Activated T-helper 17 cell treated with anti-CD3 and anti-CD28 coated beads, Interleukin-2, amount 50 U/mL, for 72 hours (primary cell): ENCODE results near the gene FCRL4. TPM values are rescaled to one million over a fixed set of nuclear protein-coding genes. Genes with fewer than 3 reads are reported as not detected.
"Not testable (repeated sequence)": the region's sequence is repeated elsewhere in the genome, so short reads cannot be mapped to it uniquely, and the experiment has no call there.

Experiments
- ATAC-seq: fragments of 150-1000 bp; cut with Tn5 transposase; replicated peaks from 2 replicates; pipeline ENCODE4 v1.10.0; 2021; ENCODE audit warnings: mild to moderate bottlenecking, moderate library complexity
- H3K27ac Mint-ChIP-seq: one replicate; pipeline ENCODE4 v1.8.0; 2022; ENCODE audit warnings: mixed read lengths
- H3K27me3 Mint-ChIP-seq: one replicate; pipeline ENCODE4 v1.8.0; 2022; ENCODE audit warnings: mixed read lengths
- H3K36me3 Mint-ChIP-seq: one replicate; pipeline ENCODE4 v1.8.0; 2022; ENCODE audit warnings: low read depth, mild to moderate bottlenecking, mixed read lengths
- H3K4me1 Mint-ChIP-seq: one replicate; pipeline ENCODE4 v1.8.0; 2022; ENCODE audit warnings: mixed read lengths
- H3K4me3 Mint-ChIP-seq: one replicate; pipeline ENCODE4 v1.8.0; 2022; ENCODE audit warnings: mild to moderate bottlenecking, mixed read lengths
- H3K9me3 Mint-ChIP-seq: one replicate; pipeline ENCODE4 v1.8.0; 2022; ENCODE audit warnings: mixed read lengths
- total RNA-seq, 2 donors: library from RNA; stranded (reverse); gene quantifications; one replicate each; pipeline ENCODE4 v1.2.3, GENCODE V29; 2022

Gene FCRL4
- total RNA-seq, 2 donors from 2014 or later: not detected

GRCh38 chr1:157580179-157580827 lies 17.6 kb downstream of the FCRL4 start:
- Mint-ChIP-seq H3K4me3 (no peak overlapping the region), H3K27ac (no peak overlapping the region), H3K9me3 (no peaks in the 10 kb centered on the region), H3K4me1 (no peaks in the 10 kb centered on the region), H3K27me3 (peaks cover 23% of the 10 kb centered on the region), H3K36me3 (no peaks in the 10 kb centered on the region)
- no peak for ATAC-seq

GRCh38 chr1:157577420-157577819 lies 20.5 kb downstream of the FCRL4 start:
- H3K27ac Mint-ChIP-seq: no peak overlapping the region
- peaks cover 28% of the 10 kb centered on the region for H3K27me3 Mint-ChIP-seq
- no peaks in the 10 kb centered on the region for H3K4me1 Mint-ChIP-seq
- no peak for ATAC-seq
- no peaks in the 10 kb centered on the region for H3K9me3 Mint-ChIP-seq
- H3K4me3 Mint-ChIP-seq: no peak overlapping the region
- H3K36me3 Mint-ChIP-seq: no peaks in the 10 kb centered on the region

- Mint-ChIP-seq H3K4me1 (no peaks in the 10 kb centered on the region), H3K36me3 (no peaks in the 10 kb centered on the region), H3K27ac (no peak overlapping the region), H3K9me3 (no peaks in the 10 kb centered on the region), H3K4me3 (no peak overlapping the region), H3K27me3 (peaks cover 25% of the 10 kb centered on the region)
- no peak for ATAC-seq
These were observed 22.1 kb downstream of the FCRL4 start for GRCh38 chr1:157575744-157576143.

GRCh38 chr1:157574836-157575235 lies 23.0 kb downstream of the FCRL4 start:
- Mint-ChIP-seq H3K4me3 (no peak overlapping the region), H3K36me3 (no peaks in the 10 kb centered on the region), H3K9me3 (no peaks in the 10 kb centered on the region), H3K27ac (no peak overlapping the region), H3K4me1 (no peaks in the 10 kb centered on the region), H3K27me3 (peaks cover 25% of the 10 kb centered on the region)
- no peak for ATAC-seq

GRCh38 chr1:157566484-157567300 lies 31.2 kb downstream of the FCRL4 start:
- H3K27ac Mint-ChIP-seq: no peak overlapping the region
- H3K27me3 Mint-ChIP-seq: peaks cover 43% of the 10 kb centered on the region
- no peak for ATAC-seq
- H3K4me1 Mint-ChIP-seq: no peaks in the 10 kb centered on the region
- no peaks in the 10 kb centered on the region for H3K9me3 Mint-ChIP-seq
- no peaks in the 10 kb centered on the region for H3K36me3 Mint-ChIP-seq
- no peak overlapping the region for H3K4me3 Mint-ChIP-seq

- Mint-ChIP-seq H3K4me3 (no peak overlapping the region), H3K27me3 (peaks cover 39% of the 10 kb centered on the region), H3K4me1 (no peaks in the 10 kb centered on the region), H3K9me3 (no peaks in the 10 kb centered on the region), H3K27ac (no peak overlapping the region), H3K36me3 (no peaks in the 10 kb centered on the region)
- no peak for ATAC-seq
These were observed 35.4 kb downstream of the FCRL4 start for GRCh38 chr1:157562515-157562914.

GRCh38 chr1:157558119-157558518 lies 39.8 kb downstream of the FCRL4 start:
- H3K27ac Mint-ChIP-seq: no peak overlapping the region
- no peaks in the 10 kb centered on the region for H3K9me3 Mint-ChIP-seq
- H3K4me3 Mint-ChIP-seq: no peak overlapping the region
- ATAC-seq: no peak
- H3K4me1 Mint-ChIP-seq: no peaks in the 10 kb centered on the region
- H3K27me3 Mint-ChIP-seq: peaks cover 15% of the 10 kb centered on the region
- no peaks in the 10 kb centered on the region for H3K36me3 Mint-ChIP-seq

GRCh38 chr1:157551694-157552693 lies 45.9 kb downstream of the FCRL4 start, which contains the start of gene FCRL5:
TSS of gene FCRL5 (minus strand) at chr1:157552515. CDS start at chr1:157552362, 153 bp downstream.
- no peak within 1 kb of the TSS for H3K27ac Mint-ChIP-seq
- no peaks in the 10 kb centered on the region for H3K9me3 Mint-ChIP-seq
- no peak for ATAC-seq
- no peak within 1 kb of the TSS for H3K4me3 Mint-ChIP-seq
- H3K36me3 Mint-ChIP-seq: no peaks in the 10 kb centered on the region
- peaks cover 7% of the 10 kb centered on the region for H3K27me3 Mint-ChIP-seq
- H3K4me1 Mint-ChIP-seq: no peaks in the 10 kb centered on the region

- H3K4me1 Mint-ChIP-seq, H3K4me3 Mint-ChIP-seq, ATAC-seq, H3K9me3 Mint-ChIP-seq, H3K36me3 Mint-ChIP-seq, H3K27ac Mint-ChIP-seq: not testable (repeated sequence)
- H3K27me3 Mint-ChIP-seq: peaks cover 19% of the 10 kb centered on the region
These were observed 49.8 kb downstream of the FCRL4 start for GRCh38 chr1:157548081-157548480.

GRCh38 chr1:157542676-157543075 lies 55.2 kb downstream of the FCRL4 start:
- H3K36me3 Mint-ChIP-seq: no peaks in the 10 kb centered on the region
- no peaks in the 10 kb centered on the region for H3K9me3 Mint-ChIP-seq
- no peaks in the 10 kb centered on the region for H3K4me1 Mint-ChIP-seq
- no peak overlapping the region for H3K27ac Mint-ChIP-seq
- H3K4me3 Mint-ChIP-seq: no peak overlapping the region
- ATAC-seq: no peak
- H3K27me3 Mint-ChIP-seq: peaks cover 35% of the 10 kb centered on the region

GRCh38 chr1:157540852-157541251 lies 57.0 kb downstream of the FCRL4 start:
- H3K4me3 Mint-ChIP-seq: no peak overlapping the region
- H3K4me1 Mint-ChIP-seq: no peaks in the 10 kb centered on the region
- H3K36me3 Mint-ChIP-seq: no peaks in the 10 kb centered on the region
- H3K27me3 Mint-ChIP-seq: peaks cover 40% of the 10 kb centered on the region
- H3K9me3 Mint-ChIP-seq: no peaks in the 10 kb centered on the region
- H3K27ac Mint-ChIP-seq: no peak overlapping the region
- ATAC-seq: no peak

- ATAC-seq: no peak
- Mint-ChIP-seq H3K4me1 (no peaks in the 10 kb centered on the region), H3K27me3 (peaks cover 39% of the 10 kb centered on the region), H3K27ac (no peak overlapping the region), H3K36me3 (no peaks in the 10 kb centered on the region), H3K4me3 (no peak overlapping the region), H3K9me3 (no peaks in the 10 kb centered on the region)
These were observed 57.6 kb downstream of the FCRL4 start for GRCh38 chr1:157540160-157540748.

GRCh38 chr1:157539568-157539967 lies 58.3 kb downstream of the FCRL4 start:
- no peak for ATAC-seq

GRCh38 chr1:157532569-157532968 lies 65.3 kb downstream of the FCRL4 start:
- no peak overlapping the region for H3K27ac Mint-ChIP-seq
- no peaks in the 10 kb centered on the region for H3K36me3 Mint-ChIP-seq
- H3K9me3 Mint-ChIP-seq: no peaks in the 10 kb centered on the region
- H3K4me1 Mint-ChIP-seq: no peaks in the 10 kb centered on the region
- peaks cover 35% of the 10 kb centered on the region for H3K27me3 Mint-ChIP-seq
- no peak overlapping the region for H3K4me3 Mint-ChIP-seq
- no peak for ATAC-seq

More at GRCh38 chr1:157539568-157539967, 58.3 kb downstream of the FCRL4 start:
- Mint-ChIP-seq H3K4me1 (no peaks in the 10 kb centered on the region), H3K36me3 (no peaks in the 10 kb centered on the region), H3K27ac (no peak overlapping the region), H3K9me3 (no peaks in the 10 kb centered on the region), H3K4me3 (no peak overlapping the region), H3K27me3 (peaks cover 35% of the 10 kb centered on the region)
